Upper lobe of left lung (tissue), 4 donors: Measurements from ENCODE around the gene MAPKBP1.

Source experiments
- CTCF ChIP-seq, 6 experiments: fragments of 450-650 bp in 4 of 6; fragments of 200-600 bp in 2 of 6; sonication (generic) in 2 of 6; IDR thresholded peaks; one replicate each; pipeline ENCODE4 v1.5.1; 2016 to 2019; ENCODE audit warnings: antibody characterized with exemption in 6 of 6
- EP300 ChIP-seq, 4 donors: sonication (generic); formaldehyde crosslinking; IDR thresholded peaks; one replicate each; pipeline ENCODE4 v1.5.1; 2017; ENCODE audit warnings: antibody characterized with exemption in 4 of 4, control low read depth in 2 of 4
- POLR2A ChIP-seq, 4 donors: fragments of 450-650 bp; IDR thresholded peaks; one replicate each; pipeline ENCODE4 v1.5.1; 2016 to 2017; ENCODE audit warnings: antibody characterized with exemption in 4 of 4, mild to moderate bottlenecking in 2 of 4
- POLR2AphosphoS5 ChIP-seq, 2 donors: sonication (generic); formaldehyde crosslinking; IDR thresholded peaks; one replicate each; pipeline ENCODE4 v1.5.1; 2017; ENCODE audit warnings: antibody characterized with exemption in 2 of 2

GRCh38 chr15:41872166-41872747, 98.0 kb downstream of the MAPKBP1 start:
- TF ChIP-seq CTCF (IDR thresholded peaks at IDR 0.05), result no peak
- TF ChIP-seq POLR2AphosphoS5 (IDR thresholded peaks at IDR 0.05), result no peak
- no peak for TF ChIP-seq EP300 (IDR thresholded peaks at IDR 0.05)
- TF ChIP-seq POLR2A (IDR thresholded peaks at IDR 0.05), result no peak
